PC-9 (cell line): Measurements from ENCODE around the gene SIRPA. TPM values are rescaled to one million over a fixed set of nuclear protein-coding genes. Genes with fewer than 3 reads are reported as not detected.

Source experiments
- BruUV-seq: library from RNA; stranded (reverse); fragments of 400-500 nt; replicated peaks from 2 replicates; lab custom pipeline; 2021; lab: Mats Ljungman, UMichigan
- CTCF ChIA-PET: fragments of 300-600 bp; sonication (Branson Sonifier 250); formaldehyde crosslinking; loops from one replicate; lab custom pipeline; 2022; ENCODE audit warnings: antibody characterized with exemption; lab: Charles Lee
- POLR2A ChIA-PET: fragments of 300-600 bp; sonication (Branson Sonifier 250); formaldehyde crosslinking; loops from one replicate; lab custom pipeline; 2022; ENCODE audit warnings: antibody characterized with exemption; ENCODE audit not compliant: unreplicated experiment; lab: Charles Lee
- DNase-seq, 2 experiments: peaks; one replicate each; pipeline versions ENCODE4 v3.0.0 to v3.0.0-alpha.2; 2015 to 2022; ENCODE audit warnings: mixed read lengths in 1 of 2
- H2AFZ ChIP-seq: fragments of 200-600 bp; sonication (generic); 2 replicates; pipeline ENCODE4 v1.8.1; 2017; ENCODE audit warnings: antibody characterized with exemption
- H3F3A ChIP-seq: fragments of 200-600 bp; sonication (generic); 2 replicates; pipeline ENCODE4 v1.8.1; 2017; ENCODE audit warnings: antibody characterized with exemption, mild to moderate bottlenecking, low read depth; ENCODE audit not compliant: insufficient read depth
- H3K27ac ChIP-seq: fragments of 200-600 bp; sonication (generic); 2 replicates; pipeline ENCODE4 v1.6.1; 2016; ENCODE audit warnings: mixed run types
- H3K27me3 ChIP-seq: fragments of 200-600 bp; sonication (generic); 2 replicates; pipeline ENCODE4 v1.6.1; 2016; ENCODE audit warnings: low read depth, mixed run types; ENCODE audit not compliant: insufficient read depth
- H3K36me3 ChIP-seq: fragments of 200-600 bp; sonication (generic); 2 replicates; pipeline ENCODE4 v1.6.1; 2016; ENCODE audit warnings: low read depth, mixed run types
- H3K4me1 ChIP-seq: fragments of 200-600 bp; sonication (generic); replicated peaks from 2 replicates; pipeline ENCODE4 v1.6.1; 2016; ENCODE audit warnings: mixed run types; ENCODE audit not compliant: insufficient read depth
- H3K4me2 ChIP-seq: fragments of 200-600 bp; sonication (generic); 2 replicates; pipeline ENCODE4 v1.6.1; 2017; ENCODE audit warnings: mixed run types
- H3K4me3 ChIP-seq: fragments of 200-600 bp; sonication (generic); 2 replicates; pipeline ENCODE4 v1.6.1; 2016; ENCODE audit warnings: mixed run types
- H3K79me2 ChIP-seq: fragments of 200-600 bp; sonication (generic); 2 replicates; pipeline ENCODE4 v1.6.1; 2017; ENCODE audit warnings: low read depth, mixed run types
- H3K9me2 ChIP-seq: fragments of 200-600 bp; sonication (generic); 2 replicates; pipeline ENCODE4 v1.8.1; 2017; ENCODE audit warnings: mild to moderate bottlenecking; ENCODE audit not compliant: insufficient read depth
- H3K9me3 ChIP-seq: fragments of 200-600 bp; sonication (generic); 2 replicates; pipeline ENCODE4 v1.8.1; 2016; ENCODE audit warnings: low read depth; ENCODE audit not compliant: insufficient read depth
- H4K20me1 ChIP-seq: fragments of 200-600 bp; sonication (generic); 2 replicates; pipeline ENCODE4 v1.8.1; 2017; ENCODE audit not compliant: insufficient read depth
- CTCF ChIP-seq: fragments of 200-600 bp; sonication (generic); conservative IDR thresholded peaks from 2 replicates; pipeline ENCODE4 v1.6.1; 2017; ENCODE audit warnings: mixed run types, antibody characterized with exemption, mild to moderate bottlenecking, moderate library complexity
- EZH2 ChIP-seq: fragments of 200-600 bp; sonication (generic); IDR thresholded peaks from 2 replicates; pipeline ENCODE4 v1.8.0; 2017; ENCODE audit warnings: antibody characterized with exemption, low read depth
- intact Hi-C: fragments of 100-400 bp; cut with micrococcal nuclease; formaldehyde crosslinking; loops from one replicate; pipeline ENCODE4 v1.10.0; 2022; ENCODE audit not compliant: unreplicated experiment
- total RNA-seq: library from RNA; stranded (reverse); gene quantifications from 2 replicates; pipeline ENCODE4 v1.2.3, GENCODE V29; 2021

The SIRPA gene
- total RNA-seq, 1 experiment from 2014 or later = 18.4 TPM

DNA sequence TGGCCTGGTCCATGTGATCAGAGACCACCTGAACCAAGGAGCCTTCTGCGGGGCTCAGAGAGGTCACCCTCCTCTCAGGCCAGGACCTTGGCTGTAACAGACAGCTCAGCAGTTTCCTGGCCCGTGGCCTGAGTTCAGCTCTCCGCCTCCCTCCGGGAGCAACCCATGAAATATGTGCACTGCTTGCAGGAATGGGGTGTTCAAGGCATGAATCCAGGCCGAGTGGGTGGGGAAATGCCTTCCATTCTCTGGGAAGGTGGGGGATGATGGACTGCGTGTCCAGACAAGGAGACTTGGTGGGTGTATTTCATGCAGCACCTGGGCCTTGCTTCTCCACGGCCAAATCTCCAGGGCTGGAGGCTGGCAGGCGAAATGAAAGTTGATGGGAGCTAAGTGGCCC lies 46.0 kb downstream of the SIRPA start:
- no peaks in the 10 kb centered on the region for H3K79me2 ChIP-seq
- H3K4me2 ChIP-seq = no peak overlapping the region
- H3K27me3 ChIP-seq = peaks cover 14% of the 10 kb centered on the region; the same call in 1 of the 2 replicates
- no peaks in the 10 kb centered on the region for H3K9me2 ChIP-seq
- DNase-seq = no peak
- H3K9me3 ChIP-seq = no peaks in the 10 kb centered on the region
- TF ChIP-seq EZH2 = no peak
- TF ChIP-seq CTCF = no peak
- H2AFZ ChIP-seq = no peak overlapping the region
- CTCF ChIA-PET = no interaction called here
- no peak overlapping the region for H3K4me3 ChIP-seq
- H3K36me3 ChIP-seq = no peaks in the 10 kb centered on the region
- intact Hi-C loops = no loop called here
- H3F3A ChIP-seq = no peaks in the 10 kb centered on the region
- no TSS peak for BruUV-seq
- H4K20me1 ChIP-seq = no peaks in the 10 kb centered on the region
- H3K27ac ChIP-seq = no peak overlapping the region
- POLR2A ChIA-PET = no interaction called here
- 0 out of 2 replicates have a peak, but pooled peaks cover 4% of the 10 kb centered on the region for H3K4me1 ChIP-seq

DNA sequence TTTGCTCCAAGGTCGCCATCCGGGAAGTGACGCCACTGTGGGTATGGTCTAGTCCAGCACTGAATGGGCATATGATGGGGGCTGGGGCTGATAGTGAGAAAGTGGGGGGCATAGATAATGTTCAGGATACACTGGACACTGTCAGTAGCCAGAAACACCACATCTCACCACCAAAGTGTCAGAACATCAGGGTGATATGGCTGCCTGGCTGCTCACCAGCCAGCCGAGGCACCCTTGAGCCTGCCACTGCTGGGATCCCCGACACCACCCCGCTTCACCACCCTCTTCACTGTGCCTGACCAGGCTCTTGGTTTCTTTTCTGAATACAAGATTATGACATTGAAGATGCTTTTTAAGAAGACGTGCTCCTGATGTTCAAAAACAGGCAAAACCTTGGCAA lies 46.9 kb downstream of the SIRPA start:
- Histone ChIP-seq H3K4me2 (no peak overlapping the region), H2AFZ (no peak overlapping the region), H3K4me3 (no peak overlapping the region), H3K27ac (no peak overlapping the region), H3K36me3 (no peaks in the 10 kb centered on the region), H3K9me3 (no peaks in the 10 kb centered on the region), H3F3A (no peaks in the 10 kb centered on the region), H3K4me1 (0 out of 2 replicates have a peak, but pooled peaks cover 4% of the 10 kb centered on the region), H4K20me1 (no peaks in the 10 kb centered on the region), H3K79me2 (no peaks in the 10 kb centered on the region), H3K27me3 (peaks cover 18% of the 10 kb centered on the region; the same call in 1 of the 2 replicates), H3K9me2 (no peaks in the 10 kb centered on the region)
- DNase-seq = no peak
- ChIA-PET CTCF (no interaction called here), POLR2A (no interaction called here)
- no TSS peak for BruUV-seq
- TF ChIP-seq EZH2 = no peak
- no peak for TF ChIP-seq CTCF
- intact Hi-C loops = no loop called here

DNA sequence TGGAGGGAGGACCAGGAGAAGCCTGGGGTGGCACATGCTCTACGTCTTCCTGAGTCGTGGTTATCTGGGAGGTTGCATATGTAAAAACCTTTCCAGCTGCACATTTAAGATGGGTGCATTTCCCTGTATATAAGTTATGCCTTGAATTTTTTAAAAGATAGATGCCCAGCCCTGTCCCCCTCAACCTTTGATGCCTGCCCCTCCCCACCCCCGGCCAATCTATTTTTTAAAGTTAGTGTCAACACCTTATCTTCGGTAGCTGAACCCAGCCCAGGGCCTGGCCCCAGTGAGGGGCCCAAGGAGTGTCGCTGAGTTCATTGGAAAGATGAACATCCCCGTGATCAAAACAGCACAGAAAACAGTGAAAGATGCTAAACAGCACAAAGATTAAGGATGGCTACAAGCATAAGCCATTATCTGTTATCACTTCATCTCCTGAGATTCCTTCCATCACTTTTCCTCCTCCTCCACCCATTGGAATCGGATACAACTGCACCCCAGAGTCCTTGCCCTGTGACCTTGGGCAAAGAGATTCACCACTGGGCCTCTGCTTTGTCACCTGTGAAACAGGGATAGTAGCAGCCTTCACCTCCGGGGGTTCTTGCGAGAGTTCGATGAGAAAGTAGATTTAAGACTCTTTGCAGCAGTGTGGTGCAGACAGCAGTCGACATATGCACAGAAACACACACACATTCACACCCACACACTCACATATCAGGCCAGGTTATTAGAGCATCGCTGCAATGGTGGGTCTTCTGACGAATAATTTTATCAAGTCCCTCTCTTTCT lies 47.5 kb downstream of the SIRPA start:
- no TSS peak for BruUV-seq
- intact Hi-C loops = no loop called here
- no peaks in the 10 kb centered on the region for H3K9me3 ChIP-seq
- CTCF ChIA-PET = no interaction called here
- H3K27me3 ChIP-seq = peaks cover 18% of the 10 kb centered on the region; the same call in 1 of the 2 replicates
- H4K20me1 ChIP-seq = no peaks in the 10 kb centered on the region
- no peak overlapping the region for H2AFZ ChIP-seq
- POLR2A ChIA-PET = no interaction called here
- H3K4me2 ChIP-seq = no peak overlapping the region
- H3F3A ChIP-seq = no peaks in the 10 kb centered on the region
- no peaks in the 10 kb centered on the region for H3K36me3 ChIP-seq
- H3K27ac ChIP-seq = no peak overlapping the region
- H3K4me1 ChIP-seq = 0 out of 2 replicates have a peak, but pooled peaks cover 4% of the 10 kb centered on the region
- DNase-seq = no peak
- no peaks in the 10 kb centered on the region for H3K79me2 ChIP-seq
- no peak for TF ChIP-seq CTCF
- no peak for TF ChIP-seq EZH2
- H3K4me3 ChIP-seq = no peak overlapping the region
- H3K9me2 ChIP-seq = no peaks in the 10 kb centered on the region
